Epithelial cell of proximal tubule (primary cell): ENCODE measurements around the gene ARHGEF17. TPM values are rescaled to one million over a fixed set of nuclear protein-coding genes. Genes with fewer than 3 reads are reported as not detected.

Experiments used
- DNase-seq: peaks from one replicate; pipeline ENCODE4 v3.0.0-alpha.2; 2011; ENCODE audit warnings: low read depth
- H3K4me3 ChIP-seq: 2 replicates; pipeline ENCODE4 v1.5.1; 2011; ENCODE audit warnings: low read depth, mild to moderate bottlenecking, low read length
- CTCF ChIP-seq: conservative IDR thresholded peaks from 2 replicates; pipeline ENCODE4 v1.5.1; 2012; ENCODE audit warnings: low read depth, mild to moderate bottlenecking, low read length
- total RNA-seq: library from RNA; depleted of rRNA; stranded (reverse); fragments of >200 nt; gene quantifications from 2 replicates; pipeline ENCODE4 v1.2.3, GENCODE V29; 2015

ARHGEF17 gene
- total RNA-seq, 1 donor from 2014 or later, result 26.4 TPM

- no peak for TF ChIP-seq CTCF
- no peak overlapping the region for H3K4me3 ChIP-seq
- no peak for DNase-seq
Observed at GRCh38 chr11:73394416-73395296, 86.6 kb downstream of the ARHGEF17 start.

GRCh38 chr11:73395297-73396208 is 87.5 kb downstream of the ARHGEF17 start:
- H3K4me3 ChIP-seq, result no peak overlapping the region

GRCh38 chr11:73396251-73396930 is 88.3 kb downstream of the ARHGEF17 start:
- no peak for TF ChIP-seq CTCF
- H3K4me3 ChIP-seq, result no peak overlapping the region
- no peak for DNase-seq

More at GRCh38 chr11:73395297-73396208, 87.5 kb downstream of the ARHGEF17 start:
- DNase-seq, result no peak
- no peak for TF ChIP-seq CTCF

GRCh38 chr11:73396985-73397384 is 88.9 kb downstream of the ARHGEF17 start:
- no peak for DNase-seq
- no peak for TF ChIP-seq CTCF

GRCh38 chr11:73397468-73398131 is 89.5 kb downstream of the ARHGEF17 start:
- no peak for DNase-seq
- no peak overlapping the region for H3K4me3 ChIP-seq

More at GRCh38 chr11:73396985-73397384, 88.9 kb downstream of the ARHGEF17 start:
- H3K4me3 ChIP-seq, result no peak overlapping the region

More at GRCh38 chr11:73397468-73398131, 89.5 kb downstream of the ARHGEF17 start:
- TF ChIP-seq CTCF, result no peak
